ENCODE measurements around the gene SNAPC5.

The SNAPC5 gene

GRCh38 chr15:66456211-66456610 lies 41.4 kb downstream of the SNAPC5 start:
- DNase-seq (ENCODE audit: low read depth) = peak; percentile 65

- DNase-seq (ENCODE audit: low read depth) = peak; percentile 23
Observed at GRCh38 chr15:66454143-66454542, 43.4 kb downstream of the SNAPC5 start.

GRCh38 chr15:66452971-66453580 lies 44.5 kb downstream of the SNAPC5 start:
- DNase-seq (ENCODE audit: low read depth) = no peak

- no peak for DNase-seq (ENCODE audit: low read depth)
Observed at GRCh38 chr15:66452420-66452819, 45.1 kb downstream of the SNAPC5 start.
